Measurements from ENCODE around the gene TMOD4. TPM values are rescaled to one million over a fixed set of nuclear protein-coding genes. Genes with fewer than 3 reads are reported as not detected.
A peak's percentile ranks its signal among the peaks of the same experiment; 100 is the strongest.

Gene TMOD4
- total and polyA plus RNA-seq, 9 of the 15 experiments (the other 6 are each of a cell fraction or from before 2014, with no cell fraction given), result 0.18 to 1.8 (median 1.1) TPM; not detected in 1

DNA sequence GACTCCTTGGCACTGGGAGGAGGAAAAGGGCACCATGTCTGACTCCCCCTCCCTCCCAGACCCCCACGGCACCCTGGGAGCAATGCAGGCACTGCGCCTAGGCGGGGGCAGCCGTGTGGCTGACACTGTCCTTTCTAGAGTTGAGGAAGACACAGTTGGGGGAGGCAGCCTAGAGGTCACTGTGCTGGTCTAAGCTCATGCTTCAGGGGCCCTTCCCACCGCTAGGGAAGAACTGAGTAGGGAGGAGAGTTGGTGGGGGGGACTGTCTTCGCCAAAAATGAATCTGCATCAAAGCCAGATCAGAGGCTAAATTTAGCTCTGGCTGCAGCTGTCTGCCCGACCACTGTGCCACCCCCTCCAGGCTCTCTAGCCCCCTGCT is 32.7 kb downstream of the TMOD4 start (continued):
- TF ChIP-seq ZBTB7A (IDR thresholded peaks at IDR 0.05; ENCODE audit: borderline replicate concordance, control insufficient read depth, low read depth, low read length) (0 out of 2 replicates have a peak, but pooled peaks have one; percentile 54), MEF2A (IDR thresholded peaks at IDR 0.05; ENCODE audit: control insufficient read depth, low read depth, low read length) (peak; percentile 10; the same call in 1 of the 2 replicates), FUS (optimal IDR thresholded peaks at IDR 0.05; ENCODE audit: low read depth, low read length) (no peak), YY1 (IDR thresholded peaks at IDR 0.05; ENCODE audit: borderline replicate concordance in 1 of 3, control insufficient read depth in 1 of 3, extremely low read depth in 1 of 3, insufficient read depth in 3 of 3, insufficient read length in 1 of 3, insufficient replicate concordance in 2 of 3, low read depth in 1 of 3, low read length in 2 of 3) (peak in 1 of 3 experiments; percentile 22), ZNF77 (CRISPR knock-in tag; IDR thresholded peaks at IDR 0.05) (no peak), MCM5 (IDR thresholded peaks at IDR 0.05; ENCODE audit: low read depth) (no peak), SMARCE1 (IDR thresholded peaks at IDR 0.05) (no peak), RBM22 (IDR thresholded peaks at IDR 0.05; ENCODE audit: low read depth, low read length, poor library complexity, severe bottlenecking) (no peak)
- TF ChIP-seq, protein P1, sequence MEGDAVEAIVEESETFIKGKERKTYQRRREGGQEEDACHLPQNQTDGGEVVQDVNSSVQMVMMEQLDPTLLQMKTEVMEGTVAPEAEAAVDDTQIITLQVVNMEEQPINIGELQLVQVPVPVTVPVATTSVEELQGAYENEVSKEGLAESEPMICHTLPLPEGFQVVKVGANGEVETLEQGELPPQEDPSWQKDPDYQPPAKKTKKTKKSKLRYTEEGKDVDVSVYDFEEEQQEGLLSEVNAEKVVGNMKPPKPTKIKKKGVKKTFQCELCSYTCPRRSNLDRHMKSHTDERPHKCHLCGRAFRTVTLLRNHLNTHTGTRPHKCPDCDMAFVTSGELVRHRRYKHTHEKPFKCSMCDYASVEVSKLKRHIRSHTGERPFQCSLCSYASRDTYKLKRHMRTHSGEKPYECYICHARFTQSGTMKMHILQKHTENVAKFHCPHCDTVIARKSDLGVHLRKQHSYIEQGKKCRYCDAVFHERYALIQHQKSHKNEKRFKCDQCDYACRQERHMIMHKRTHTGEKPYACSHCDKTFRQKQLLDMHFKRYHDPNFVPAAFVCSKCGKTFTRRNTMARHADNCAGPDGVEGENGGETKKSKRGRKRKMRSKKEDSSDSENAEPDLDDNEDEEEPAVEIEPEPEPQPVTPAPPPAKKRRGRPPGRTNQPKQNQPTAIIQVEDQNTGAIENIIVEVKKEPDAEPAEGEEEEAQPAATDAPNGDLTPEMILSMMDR (IDR thresholded peaks at IDR 0.05 in 2 of 3, conservative IDR thresholded peaks at IDR 0.05 in 1 of 3; ENCODE audit: insufficient read depth in 2 of 3, low read depth in 1 of 3, low read length in 3 of 3), result peak in 1 of 3 experiments; percentile 44; a peak in 2 of 6 replicates
- TF ChIP-seq, protein P2, sequence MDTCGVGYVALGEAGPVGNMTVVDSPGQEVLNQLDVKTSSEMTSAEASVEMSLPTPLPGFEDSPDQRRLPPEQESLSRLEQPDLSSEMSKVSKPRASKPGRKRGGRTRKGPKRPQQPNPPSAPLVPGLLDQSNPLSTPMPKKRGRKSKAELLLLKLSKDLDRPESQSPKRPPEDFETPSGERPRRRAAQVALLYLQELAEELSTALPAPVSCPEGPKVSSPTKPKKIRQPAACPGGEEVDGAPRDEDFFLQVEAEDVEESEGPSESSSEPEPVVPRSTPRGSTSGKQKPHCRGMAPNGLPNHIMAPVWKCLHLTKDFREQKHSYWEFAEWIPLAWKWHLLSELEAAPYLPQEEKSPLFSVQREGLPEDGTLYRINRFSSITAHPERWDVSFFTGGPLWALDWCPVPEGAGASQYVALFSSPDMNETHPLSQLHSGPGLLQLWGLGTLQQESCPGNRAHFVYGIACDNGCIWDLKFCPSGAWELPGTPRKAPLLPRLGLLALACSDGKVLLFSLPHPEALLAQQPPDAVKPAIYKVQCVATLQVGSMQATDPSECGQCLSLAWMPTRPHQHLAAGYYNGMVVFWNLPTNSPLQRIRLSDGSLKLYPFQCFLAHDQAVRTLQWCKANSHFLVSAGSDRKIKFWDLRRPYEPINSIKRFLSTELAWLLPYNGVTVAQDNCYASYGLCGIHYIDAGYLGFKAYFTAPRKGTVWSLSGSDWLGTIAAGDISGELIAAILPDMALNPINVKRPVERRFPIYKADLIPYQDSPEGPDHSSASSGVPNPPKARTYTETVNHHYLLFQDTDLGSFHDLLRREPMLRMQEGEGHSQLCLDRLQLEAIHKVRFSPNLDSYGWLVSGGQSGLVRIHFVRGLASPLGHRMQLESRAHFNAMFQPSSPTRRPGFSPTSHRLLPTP (IDR thresholded peaks at IDR 0.05; ENCODE audit: borderline replicate concordance, extremely low read depth, insufficient read length), result no peak
- TF ChIP-seq, protein P3, sequence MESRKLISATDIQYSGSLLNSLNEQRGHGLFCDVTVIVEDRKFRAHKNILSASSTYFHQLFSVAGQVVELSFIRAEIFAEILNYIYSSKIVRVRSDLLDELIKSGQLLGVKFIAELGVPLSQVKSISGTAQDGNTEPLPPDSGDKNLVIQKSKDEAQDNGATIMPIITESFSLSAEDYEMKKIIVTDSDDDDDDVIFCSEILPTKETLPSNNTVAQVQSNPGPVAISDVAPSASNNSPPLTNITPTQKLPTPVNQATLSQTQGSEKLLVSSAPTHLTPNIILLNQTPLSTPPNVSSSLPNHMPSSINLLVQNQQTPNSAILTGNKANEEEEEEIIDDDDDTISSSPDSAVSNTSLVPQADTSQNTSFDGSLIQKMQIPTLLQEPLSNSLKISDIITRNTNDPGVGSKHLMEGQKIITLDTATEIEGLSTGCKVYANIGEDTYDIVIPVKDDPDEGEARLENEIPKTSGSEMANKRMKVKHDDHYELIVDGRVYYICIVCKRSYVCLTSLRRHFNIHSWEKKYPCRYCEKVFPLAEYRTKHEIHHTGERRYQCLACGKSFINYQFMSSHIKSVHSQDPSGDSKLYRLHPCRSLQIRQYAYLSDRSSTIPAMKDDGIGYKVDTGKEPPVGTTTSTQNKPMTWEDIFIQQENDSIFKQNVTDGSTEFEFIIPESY (CRISPR knock-in tag; IDR thresholded peaks at IDR 0.05), result 0 out of 2 replicates have a peak, but pooled peaks have one; percentile 56
